K562 treated with DMSO at 1 percent for 48 hours (cell line): ENCODE results near the gene SNX14. TPM values are rescaled to one million over a fixed set of nuclear protein-coding genes. Genes with fewer than 3 reads are reported as not detected.

Experiments
- total RNA-seq: library from RNA; unstranded; fragments of 300-600 nt; gene quantifications from 2 replicates; pipeline ENCODE4 v1.2.3, GENCODE V29; 2022; ENCODE audit warnings: low replicate concordance; ENCODE audit errors: extremely low read depth

Gene SNX14, protein sequence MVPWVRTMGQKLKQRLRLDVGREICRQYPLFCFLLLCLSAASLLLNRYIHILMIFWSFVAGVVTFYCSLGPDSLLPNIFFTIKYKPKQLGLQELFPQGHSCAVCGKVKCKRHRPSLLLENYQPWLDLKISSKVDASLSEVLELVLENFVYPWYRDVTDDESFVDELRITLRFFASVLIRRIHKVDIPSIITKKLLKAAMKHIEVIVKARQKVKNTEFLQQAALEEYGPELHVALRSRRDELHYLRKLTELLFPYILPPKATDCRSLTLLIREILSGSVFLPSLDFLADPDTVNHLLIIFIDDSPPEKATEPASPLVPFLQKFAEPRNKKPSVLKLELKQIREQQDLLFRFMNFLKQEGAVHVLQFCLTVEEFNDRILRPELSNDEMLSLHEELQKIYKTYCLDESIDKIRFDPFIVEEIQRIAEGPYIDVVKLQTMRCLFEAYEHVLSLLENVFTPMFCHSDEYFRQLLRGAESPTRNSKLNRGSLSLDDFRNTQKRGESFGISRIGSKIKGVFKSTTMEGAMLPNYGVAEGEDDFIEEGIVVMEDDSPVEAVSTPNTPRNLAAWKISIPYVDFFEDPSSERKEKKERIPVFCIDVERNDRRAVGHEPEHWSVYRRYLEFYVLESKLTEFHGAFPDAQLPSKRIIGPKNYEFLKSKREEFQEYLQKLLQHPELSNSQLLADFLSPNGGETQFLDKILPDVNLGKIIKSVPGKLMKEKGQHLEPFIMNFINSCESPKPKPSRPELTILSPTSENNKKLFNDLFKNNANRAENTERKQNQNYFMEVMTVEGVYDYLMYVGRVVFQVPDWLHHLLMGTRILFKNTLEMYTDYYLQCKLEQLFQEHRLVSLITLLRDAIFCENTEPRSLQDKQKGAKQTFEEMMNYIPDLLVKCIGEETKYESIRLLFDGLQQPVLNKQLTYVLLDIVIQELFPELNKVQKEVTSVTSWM
- not detected in 2 replicates for total RNA-seq

DNA sequence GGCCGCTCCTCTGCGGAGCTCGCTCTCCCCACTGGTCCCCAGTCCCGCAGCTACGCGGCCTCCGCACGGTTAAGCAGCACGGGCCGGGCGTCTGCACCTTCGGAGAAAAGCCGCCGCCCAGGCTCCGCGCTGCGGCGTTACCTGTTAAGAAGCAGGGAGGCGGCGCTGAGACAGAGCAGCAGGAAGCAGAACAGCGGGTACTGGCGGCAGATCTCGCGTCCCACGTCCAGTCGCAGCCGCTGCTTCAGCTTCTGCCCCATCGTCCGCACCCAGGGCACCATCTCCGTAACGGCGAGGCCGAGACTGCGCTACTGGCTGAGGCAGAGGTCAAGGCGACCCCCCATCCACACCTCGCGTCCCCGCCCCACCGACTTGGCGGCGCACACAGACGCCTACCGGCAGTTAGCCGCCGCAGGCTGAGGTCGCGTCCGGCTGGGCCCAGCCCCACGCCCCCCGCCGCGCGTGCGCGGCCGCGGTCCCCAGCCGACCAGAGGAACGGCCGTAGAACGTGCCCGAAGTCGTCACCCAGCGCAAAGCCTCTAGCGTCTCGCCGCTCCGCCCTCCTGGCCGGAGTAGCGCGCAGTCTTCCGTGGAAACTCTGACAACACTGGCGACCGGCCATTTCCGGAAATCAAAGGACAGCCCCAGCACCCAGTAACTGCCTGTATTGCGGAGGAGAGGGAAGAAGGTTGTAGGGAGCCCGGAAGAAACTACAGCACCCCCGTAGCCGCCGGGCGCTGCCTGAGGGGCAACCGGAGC, at the start of gene SNX14:
Gene SNX14, minus strand, starts transcription at position 421 of the 759 bp plus-strand sequence. Its CDS starts 140 bp downstream, at position 281.

GRCh38 chr6:85642774-85643536, 49.3 kb upstream of the SNX14 start, which contains the start of gene SYNCRIP:
Gene SYNCRIP, minus strand, starts transcription at chr6:85642886. Its CDS starts 1,447 bp downstream, at chr6:85641439.

Other genes starting within 250 kb of the SNX14 start
- gene NT5E, start 143.8 kb downstream of the SNX14 start, total RNA-seq: not detected in 2 replicates
- gene SYNCRIP, start 49.0 kb upstream of the SNX14 start, total RNA-seq: not detected in 2 replicates